ENCODE measurements around the gene TBCCD1.
"Not testable (repeated sequence)": the region's sequence is repeated elsewhere in the genome, so short reads cannot be mapped to it uniquely, and the experiment has no call there.

Gene TBCCD1

DNA sequence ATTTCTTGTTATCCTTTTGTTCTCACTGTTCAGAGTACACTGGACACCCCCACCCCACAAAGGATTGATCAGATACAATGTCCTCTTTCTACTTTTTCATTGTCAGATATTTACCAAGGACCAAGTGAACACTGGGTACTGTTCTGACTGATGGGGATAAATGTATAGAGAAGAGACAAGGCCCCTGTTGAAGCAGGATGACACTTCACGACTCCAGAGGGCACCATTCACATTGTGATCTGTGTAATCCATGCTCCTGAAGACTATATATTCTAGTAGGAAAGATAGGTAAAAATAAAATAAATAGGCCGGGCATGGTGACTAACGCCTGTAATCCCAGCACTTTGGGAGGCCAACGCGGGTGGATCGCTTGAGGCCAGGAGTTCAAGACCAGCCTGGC is 15.8 kb downstream of the TBCCD1 start:
- DNase-seq = no peak

DNA sequence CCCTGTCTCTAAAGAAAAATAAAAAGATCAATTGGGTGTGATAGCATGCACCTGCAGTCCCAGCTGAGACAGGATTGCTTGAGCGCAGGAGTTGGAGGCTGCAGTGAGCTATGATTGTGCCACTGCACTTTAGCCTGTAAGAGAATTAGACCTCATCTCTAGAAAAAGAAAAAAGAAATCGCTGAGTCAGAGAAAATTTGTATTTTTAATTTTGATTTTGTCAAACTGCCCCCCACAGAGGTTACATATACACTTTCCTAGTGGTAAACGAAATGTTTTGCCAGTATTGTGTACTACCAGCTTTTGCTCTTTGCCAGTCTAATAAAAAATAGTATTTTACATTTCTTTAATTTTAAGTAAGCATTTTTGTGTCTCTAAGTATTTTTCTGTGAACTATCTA is 17.6 kb downstream of the TBCCD1 start:
- no peak for DNase-seq

DNA sequence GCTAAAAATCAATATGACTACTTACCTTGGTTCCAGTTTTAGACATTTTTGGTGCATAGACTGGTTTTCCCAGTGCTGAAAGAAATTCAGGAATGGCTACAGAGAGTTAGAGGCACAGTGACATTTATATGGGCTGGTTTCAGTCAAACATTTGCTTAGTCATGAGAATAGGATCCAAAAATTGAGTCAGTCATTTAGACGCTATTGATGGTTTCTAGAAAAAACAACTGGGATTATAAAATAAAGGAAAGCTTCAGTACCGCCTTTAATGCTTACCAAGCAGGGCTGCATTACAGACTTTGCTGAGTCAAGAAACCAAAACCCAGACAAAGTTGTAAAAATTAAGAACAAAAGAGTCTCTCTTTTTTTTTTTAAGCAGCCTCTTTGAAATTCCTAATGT is 22.9 kb downstream of the TBCCD1 start, which contains the start of gene CRYGS:
CRYGS (minus strand) TSS at position 100 of the 400 bp plus-strand sequence; CDS start at position 46, 54 bp downstream.
- DNase-seq = no peak

- DNase-seq = no peak
These were observed 26.3 kb downstream of the TBCCD1 start for GRCh38 chr3:186540835-186541226.

DNA sequence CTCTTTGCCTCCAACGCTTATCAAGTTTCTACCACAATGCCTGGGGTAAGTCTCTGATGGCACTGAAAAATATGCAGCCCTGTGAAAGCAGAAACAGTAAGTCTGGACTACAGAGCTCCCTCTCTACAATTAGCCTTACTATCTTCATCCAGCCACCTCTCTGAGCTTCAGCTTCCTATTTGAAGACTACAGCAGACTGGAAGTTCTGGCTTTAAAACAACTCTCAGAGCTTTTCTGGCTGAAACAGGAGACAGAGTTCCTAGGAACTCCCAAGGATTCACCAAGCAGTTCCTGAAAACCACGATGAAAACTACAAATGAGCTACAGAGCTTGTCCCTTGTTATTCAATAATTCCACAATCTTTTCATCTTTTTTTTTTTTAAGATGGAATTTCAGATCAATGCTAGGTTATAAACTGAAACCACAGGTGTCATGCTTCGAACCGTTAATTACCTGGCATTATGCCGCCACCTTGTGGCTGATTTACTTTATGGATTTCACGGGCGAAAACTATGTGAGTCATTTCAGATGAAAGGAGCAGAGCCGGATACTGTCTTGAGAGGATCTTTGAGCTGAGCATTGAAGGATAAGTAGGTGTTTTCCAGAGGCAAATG is 26.8 kb downstream of the TBCCD1 start:
- DNase-seq = peak; percentile 54 to 81 (median 72)

- DNase-seq = no peak
These were observed 28.4 kb downstream of the TBCCD1 start for GRCh38 chr3:186538779-186539178.

- no peak for DNase-seq
These were observed 30.0 kb downstream of the TBCCD1 start for GRCh38 chr3:186536883-186537844.

DNA sequence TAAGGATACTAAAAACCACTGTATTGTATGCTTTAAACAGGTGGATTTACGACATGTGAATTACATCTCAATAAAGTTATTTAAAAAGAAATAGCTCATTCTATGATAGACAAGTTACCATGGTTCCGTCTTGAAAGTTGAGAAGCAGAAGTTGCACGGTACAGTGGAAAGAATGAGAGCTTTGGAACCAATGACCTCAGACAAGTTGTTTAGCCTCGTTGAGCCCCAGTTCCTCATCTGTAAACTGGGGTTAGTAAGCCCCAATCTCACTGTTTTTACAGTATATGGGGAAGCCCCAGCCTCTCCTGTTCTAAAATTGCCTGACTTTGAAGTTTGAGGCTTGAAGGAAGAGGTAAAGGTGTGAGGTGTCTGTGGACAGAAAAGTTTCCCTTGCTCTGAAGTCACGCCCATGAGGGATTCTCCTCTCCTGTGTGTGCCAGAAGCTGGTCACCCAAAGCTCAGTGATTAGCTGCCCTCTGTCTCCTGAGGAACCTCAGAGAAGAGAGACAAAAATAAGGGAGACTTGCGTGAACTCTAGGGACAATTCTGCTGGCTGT is 32.9 kb downstream of the TBCCD1 start:
- peak in 4 of 5 donors; percentile 7 to 50 (median 18) for DNase-seq

DNA sequence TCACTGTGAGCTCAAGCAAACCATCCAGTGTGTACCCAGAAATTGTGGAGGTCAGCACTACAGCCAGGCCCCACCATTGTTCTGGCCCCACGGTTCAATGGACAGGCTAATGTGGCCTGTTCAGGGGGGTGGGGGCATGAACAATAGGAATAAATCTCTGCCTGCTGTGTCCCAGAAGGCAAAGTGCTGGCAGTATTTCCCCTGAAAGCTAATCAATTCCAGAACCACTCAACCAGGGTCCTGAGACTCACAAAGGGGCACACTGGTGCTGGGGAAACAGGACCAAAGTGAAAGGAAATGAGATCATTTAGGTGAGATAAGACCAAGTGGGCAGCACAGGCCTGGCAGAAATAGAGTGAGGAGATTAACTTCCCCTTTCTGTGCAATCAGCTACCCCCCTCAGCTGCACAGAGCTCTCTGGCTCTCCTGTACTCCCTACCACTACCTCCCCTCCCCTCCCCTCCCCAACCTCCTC is 34.5 kb downstream of the TBCCD1 start:
- no peak for DNase-seq

DNA sequence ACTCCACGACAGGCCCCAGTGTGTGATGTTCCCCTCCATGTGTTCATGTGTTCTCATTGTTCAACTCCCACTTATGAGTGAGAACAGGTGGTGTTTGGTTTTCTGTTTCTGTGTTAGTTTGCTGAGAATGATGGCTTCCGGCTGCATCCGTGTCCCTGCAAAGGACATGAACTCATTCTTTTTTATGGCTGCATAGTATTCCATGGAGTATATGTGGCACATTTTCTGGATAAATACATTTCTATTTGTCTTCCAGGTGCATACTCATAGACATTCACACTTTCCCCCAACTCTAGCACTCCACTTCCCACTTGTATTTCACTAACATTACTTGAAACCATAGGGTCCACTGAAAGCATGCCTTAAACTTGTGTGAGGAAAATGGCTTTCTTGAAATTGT is 35.4 kb downstream of the TBCCD1 start:
- DNase-seq = not testable (repeated sequence)

DNA sequence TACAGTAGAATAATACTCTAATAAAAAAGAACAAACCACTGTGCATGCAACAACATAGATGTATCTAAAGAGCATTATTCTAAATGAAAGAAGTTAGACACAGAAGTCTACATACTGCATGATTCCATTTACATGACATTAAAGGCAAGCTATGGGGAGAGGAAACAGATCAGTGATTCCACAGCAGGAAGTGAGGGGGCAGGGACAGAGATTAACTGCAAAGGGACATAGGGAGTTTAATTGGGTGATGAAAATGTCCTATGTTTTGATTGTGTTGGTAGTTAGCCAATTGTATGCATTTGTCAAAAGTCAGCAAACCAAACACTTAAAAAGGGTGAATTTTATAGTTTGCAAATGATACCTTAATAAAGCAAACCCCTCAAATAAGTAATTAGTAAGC is 36.7 kb downstream of the TBCCD1 start:
- no peak for DNase-seq

DNA sequence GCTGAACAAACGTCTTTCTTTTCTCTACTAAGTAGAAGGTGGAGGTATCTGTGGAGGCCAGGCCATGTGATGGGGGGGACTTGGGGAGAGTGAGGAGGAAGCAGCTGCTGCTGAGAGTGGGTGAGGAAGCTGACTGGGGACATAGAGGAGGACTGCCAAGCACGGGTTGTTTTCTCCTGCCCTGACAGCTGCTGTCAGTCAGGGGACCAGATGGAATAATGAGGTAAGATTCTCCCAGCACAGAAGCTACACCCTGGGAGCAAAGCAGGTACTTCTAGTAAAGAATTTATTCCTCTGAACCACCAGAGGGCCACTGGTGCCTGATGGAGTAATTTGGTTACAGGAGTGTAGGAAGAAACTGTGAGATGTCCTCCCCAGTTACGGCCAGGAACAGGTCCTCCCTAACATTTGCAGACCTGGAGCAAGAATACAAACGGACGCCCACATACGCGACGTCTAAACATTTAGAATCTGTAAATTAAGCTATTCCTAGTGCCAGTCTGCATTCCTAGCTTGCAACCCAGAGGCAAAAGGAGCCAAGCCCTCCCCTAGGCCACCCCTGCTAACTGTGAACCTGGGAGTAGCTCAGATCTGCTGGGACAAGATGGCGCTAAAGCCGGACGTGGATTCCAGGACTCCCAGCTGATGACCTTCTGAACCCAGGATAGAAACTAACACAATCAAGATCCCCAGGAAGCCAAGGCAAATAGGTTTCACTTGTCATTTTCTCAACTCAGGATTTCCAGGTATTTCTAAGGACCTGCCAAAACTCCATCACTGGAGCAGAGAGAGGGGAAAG is 37.7 kb downstream of the TBCCD1 start:
- DNase-seq = no peak

DNA sequence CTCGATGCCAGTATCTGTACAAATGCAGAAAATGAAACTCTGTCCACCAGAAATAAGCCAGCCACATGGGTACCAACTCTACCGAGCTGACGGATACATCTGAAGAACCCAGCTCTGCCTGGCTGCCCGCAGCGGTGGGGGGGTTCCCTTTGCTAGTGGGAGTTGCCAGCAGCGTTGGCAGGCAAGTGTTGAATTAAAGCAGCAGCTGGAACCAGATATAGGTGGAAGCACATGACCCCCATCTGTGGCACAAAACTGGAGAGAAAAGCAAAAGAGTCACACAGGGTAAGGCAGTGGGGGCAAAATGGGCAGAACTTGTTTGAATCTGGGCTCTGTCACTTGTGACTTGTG is 40.9 kb downstream of the TBCCD1 start:
- DNase-seq = no peak

- DNase-seq = no peak
These were observed 41.5 kb downstream of the TBCCD1 start for GRCh38 chr3:186525369-186526255.

DNA sequence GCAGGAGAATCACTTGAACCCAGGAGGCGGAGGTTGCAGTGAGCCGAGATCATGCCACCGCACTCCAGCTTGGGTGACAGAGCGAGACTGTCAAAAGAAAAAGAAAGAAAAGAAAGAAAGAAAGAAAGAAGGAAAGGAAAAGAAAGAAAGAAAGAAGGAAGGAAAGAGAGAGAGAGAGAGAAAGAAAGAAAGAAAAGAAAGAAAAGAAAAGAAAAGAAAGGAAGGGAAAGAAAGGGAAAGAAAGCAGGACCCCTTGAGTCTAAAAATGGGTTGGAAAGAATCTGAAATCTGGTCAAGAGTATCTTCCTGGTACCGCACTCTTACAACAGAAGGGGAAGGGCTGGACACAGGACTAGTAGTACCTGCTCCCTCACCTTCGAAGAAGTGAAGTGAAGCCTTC is 42.5 kb downstream of the TBCCD1 start:
- no peak for DNase-seq

- no peak for DNase-seq
These were observed 43.7 kb downstream of the TBCCD1 start for GRCh38 chr3:186523434-186523833.

DNA sequence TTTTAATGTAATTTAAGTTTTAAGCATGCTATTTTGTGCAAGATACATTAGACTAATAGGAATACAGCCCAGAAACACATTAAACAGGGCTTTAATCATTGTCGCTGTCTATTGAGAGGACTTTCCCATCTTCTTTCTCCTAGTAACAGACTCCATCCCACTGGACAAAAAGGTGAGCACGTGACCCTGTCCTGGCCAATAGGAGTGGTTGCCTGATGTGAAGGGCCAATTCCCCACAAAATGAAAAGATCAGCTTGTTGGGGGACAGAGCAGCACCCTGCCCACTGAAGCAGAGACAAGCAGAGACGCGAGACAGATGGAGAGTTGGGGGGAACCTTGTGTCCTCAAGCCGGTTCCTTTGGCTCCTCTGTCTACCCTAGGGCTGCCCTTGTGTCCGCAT is 44.1 kb downstream of the TBCCD1 start:
- no peak for DNase-seq

DNA sequence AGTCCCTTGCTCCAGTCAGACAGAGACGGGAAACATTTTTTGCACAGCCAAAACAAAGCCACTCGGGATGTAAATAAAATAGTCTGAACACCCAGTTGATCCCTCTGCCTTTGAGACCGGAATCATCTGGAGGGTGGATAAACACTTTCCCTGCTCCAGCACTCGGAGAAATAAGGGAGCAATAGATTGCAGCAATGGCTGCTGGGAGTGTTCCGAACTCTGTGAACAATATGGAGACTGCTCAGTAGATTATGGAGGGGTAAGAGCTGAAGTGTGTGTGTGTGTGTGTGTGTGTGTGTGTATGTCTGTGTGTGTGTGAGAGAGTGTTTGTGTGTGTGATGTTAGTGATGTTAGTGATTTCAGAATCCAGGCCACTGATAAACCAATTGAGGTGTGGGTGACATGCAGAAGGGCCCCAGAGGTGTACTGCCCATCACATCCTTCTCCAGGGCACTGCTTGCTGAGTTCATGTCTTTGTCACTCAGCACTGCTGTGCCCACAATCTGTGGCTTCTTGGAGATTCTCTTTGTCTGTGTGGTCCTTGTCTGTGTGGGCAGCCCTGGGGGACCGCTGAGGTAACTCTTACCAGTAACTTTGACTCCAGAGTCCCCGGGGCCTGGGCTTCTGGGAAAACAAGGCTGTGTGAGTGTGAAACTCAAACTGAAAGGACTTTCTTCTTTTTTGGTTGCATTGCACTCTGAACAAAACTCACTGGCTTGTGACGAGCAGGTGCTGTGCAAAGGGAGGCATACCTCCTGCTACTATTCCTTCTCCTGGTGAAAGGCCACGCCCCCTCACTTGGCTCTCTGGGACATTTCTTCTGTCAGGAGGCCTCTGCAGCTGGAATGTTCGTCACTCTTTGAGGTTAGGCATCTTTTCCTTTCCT is 45.9 kb downstream of the TBCCD1 start:
- peak in 1 of 5 donors; percentile 74 for DNase-seq

DNA sequence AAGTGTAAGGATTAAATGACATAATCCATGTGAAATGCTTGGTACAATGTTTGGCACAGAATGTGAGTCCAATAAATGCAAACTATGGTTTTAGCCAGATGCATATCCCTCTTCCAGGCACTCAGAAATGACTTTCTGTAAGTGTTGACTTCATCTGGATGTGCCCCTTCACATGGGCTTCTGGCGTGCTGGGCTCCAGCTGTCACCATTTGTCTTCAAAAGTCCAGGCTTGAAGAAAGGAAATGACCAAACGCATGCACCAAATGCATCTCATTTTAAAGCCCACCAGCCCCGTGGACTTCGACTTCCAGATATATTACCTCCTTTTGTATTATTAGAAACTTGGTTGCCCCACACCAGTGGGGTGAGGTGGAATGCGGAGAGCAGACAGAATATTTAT is 46.7 kb downstream of the TBCCD1 start:
- DNase-seq = no peak

DNA sequence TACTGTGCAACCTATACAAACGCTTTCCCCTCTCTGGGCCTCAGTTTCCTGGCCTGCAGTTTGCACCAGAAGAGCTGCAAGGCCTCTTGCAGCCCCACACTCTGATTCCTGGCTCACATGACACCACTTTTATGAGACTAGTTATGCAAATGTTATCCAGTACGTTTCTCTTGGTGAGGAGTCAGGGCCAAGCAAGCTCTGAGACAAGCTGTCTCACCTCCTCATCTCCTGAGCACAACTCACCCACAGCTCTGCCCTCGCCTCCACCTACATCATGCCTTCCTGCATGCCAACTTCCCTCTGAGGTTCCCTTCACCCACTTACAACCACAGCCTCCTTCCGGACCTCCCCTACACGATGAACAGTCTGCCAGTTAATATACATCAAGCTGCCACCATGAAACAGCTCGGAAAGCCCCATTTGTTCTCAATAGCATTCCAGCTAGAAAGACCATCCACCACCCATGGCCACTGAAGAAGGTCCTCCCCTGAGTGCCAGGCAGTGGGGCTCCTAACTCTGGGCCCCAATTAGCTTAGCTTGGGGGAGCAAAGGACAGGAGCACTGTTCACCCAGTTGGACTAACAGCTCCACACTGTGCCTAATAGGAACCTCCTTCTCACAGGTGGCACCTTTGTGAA is 48.0 kb downstream of the TBCCD1 start:
- DNase-seq = peak; percentile 28 to 89 (median 47)
